Prostate gland (tissue), 2 donors: ENCODE results near the gene GAB1. TPM values are rescaled to one million over a fixed set of nuclear protein-coding genes. Genes with fewer than 3 reads are reported as not detected.

Experiments used
- DNase-seq: peaks from one replicate; pipeline ENCODE4 v3.0.0-alpha.2; 2019; ENCODE audit warnings: low spot score
- H3K27ac ChIP-seq, 2 donors: fragments of 200-600 bp; sonication (generic); 2 replicates each; pipeline ENCODE4 v1.5.1; 2017 to 2019
- H3K27me3 ChIP-seq: fragments of 200-600 bp; sonication (generic); replicated peaks from 2 replicates; pipeline ENCODE4 v1.5.1; 2019; ENCODE audit not compliant: insufficient read depth
- H3K36me3 ChIP-seq, 2 donors: fragments of 200-600 bp; sonication (generic); 1 replicate in 1 of 2; 2 replicates in 1 of 2; pipeline versions ENCODE4 v1.5.1 to v1.8.1; 2017 to 2019
- H3K4me1 ChIP-seq: fragments of 200-600 bp; sonication (generic); replicated peaks from 2 replicates; pipeline ENCODE4 v1.5.1; 2019
- H3K4me3 ChIP-seq, 2 donors: fragments of 200-600 bp; sonication (generic); 2 replicates each; pipeline ENCODE4 v1.5.1; 2017 to 2019
- H3K9me3 ChIP-seq: fragments of 200-600 bp; sonication (generic); 2 replicates; pipeline ENCODE4 v1.5.1; 2017
- POLR2A ChIP-seq: fragments of 450-650 bp; IDR thresholded peaks from one replicate; pipeline ENCODE4 v1.6.1; 2016; ENCODE audit warnings: antibody characterized with exemption, mild to moderate bottlenecking
- POLR2AphosphoS5 ChIP-seq: sonication (generic); formaldehyde crosslinking; IDR thresholded peaks from one replicate; pipeline ENCODE4 v1.6.1; 2017; ENCODE audit warnings: antibody characterized with exemption
- WGBS: methylation state at CpG from one replicate; pipeline ENCODE4 v1.1.5; 2018; 5-methylcytosine and 5-hydroxymethylcytosine counted together
- intact Hi-C: fragments of 100-400 bp; cut with DNase I; formaldehyde crosslinking; loops from one replicate; pipeline ENCODE4 v1.14.2; 2022
- total RNA-seq, 2 donors: library from RNA; depleted of rRNA; stranded (reverse); fragments of >200 nt; gene quantifications; one replicate each; pipeline ENCODE4 v1.1.0, GENCODE V29; 2016
- TF ChIP-seq, protein P1 (sequence below), 4 experiments: fragments of 200-600 bp in 2 of 4; fragments of 450-650 bp in 2 of 4; sonication (generic) in 2 of 4; IDR thresholded peaks; 1 replicate in 3 of 4; 2 replicates in 1 of 4; pipeline ENCODE4 v1.5.1; 2016 to 2019; ENCODE audit warnings: antibody characterized with exemption in 4 of 4, mild to moderate bottlenecking in 2 of 4, moderate library complexity in 2 of 4

The GAB1 gene
- total RNA-seq, 2 donors from 2014 or later, result 13.7 to 61.1 TPM

- Histone ChIP-seq H3K36me3 (no peaks in the 10 kb centered on the region), H3K9me3 (no peaks in the 10 kb centered on the region), H3K27me3 (no peaks in the 10 kb centered on the region), H3K27ac (no peak overlapping the region), H3K4me3 (no peak overlapping the region), H3K4me1 (no peaks in the 10 kb centered on the region)
- 93% methylated on average over 10 of the region's 10 CpGs for WGBS
- no peak for TF ChIP-seq POLR2A
- TF ChIP-seq, protein P1, sequence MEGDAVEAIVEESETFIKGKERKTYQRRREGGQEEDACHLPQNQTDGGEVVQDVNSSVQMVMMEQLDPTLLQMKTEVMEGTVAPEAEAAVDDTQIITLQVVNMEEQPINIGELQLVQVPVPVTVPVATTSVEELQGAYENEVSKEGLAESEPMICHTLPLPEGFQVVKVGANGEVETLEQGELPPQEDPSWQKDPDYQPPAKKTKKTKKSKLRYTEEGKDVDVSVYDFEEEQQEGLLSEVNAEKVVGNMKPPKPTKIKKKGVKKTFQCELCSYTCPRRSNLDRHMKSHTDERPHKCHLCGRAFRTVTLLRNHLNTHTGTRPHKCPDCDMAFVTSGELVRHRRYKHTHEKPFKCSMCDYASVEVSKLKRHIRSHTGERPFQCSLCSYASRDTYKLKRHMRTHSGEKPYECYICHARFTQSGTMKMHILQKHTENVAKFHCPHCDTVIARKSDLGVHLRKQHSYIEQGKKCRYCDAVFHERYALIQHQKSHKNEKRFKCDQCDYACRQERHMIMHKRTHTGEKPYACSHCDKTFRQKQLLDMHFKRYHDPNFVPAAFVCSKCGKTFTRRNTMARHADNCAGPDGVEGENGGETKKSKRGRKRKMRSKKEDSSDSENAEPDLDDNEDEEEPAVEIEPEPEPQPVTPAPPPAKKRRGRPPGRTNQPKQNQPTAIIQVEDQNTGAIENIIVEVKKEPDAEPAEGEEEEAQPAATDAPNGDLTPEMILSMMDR (IDR thresholded peaks at IDR 0.05), result no peak
- no peak for TF ChIP-seq POLR2AphosphoS5
- no peak for DNase-seq
- intact Hi-C loops, result no loop called here
Observed at GRCh38 chr4:143431526-143432257, 95.0 kb downstream of the GAB1 start.

DNA sequence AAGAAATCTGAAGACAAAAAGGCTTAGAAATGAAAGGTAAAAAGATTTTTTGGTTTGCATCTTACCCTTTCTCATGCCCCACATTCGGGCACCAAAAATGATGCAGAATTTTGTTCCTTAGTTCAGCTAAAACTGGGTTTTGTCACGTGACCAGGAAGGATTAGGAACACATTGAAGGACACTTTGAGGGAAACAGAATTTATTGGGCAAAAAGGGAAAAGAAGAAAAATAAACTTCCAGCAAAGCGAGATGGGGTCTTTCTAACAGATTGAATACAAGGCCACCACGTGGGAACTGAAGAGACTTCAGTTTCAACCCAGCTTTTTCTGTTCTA, 95.5 kb downstream of the GAB1 start:
- H3K27me3 ChIP-seq, result no peaks in the 10 kb centered on the region
- no peaks in the 10 kb centered on the region for H3K4me1 ChIP-seq
- intact Hi-C loops, result no loop called here
- no peaks in the 10 kb centered on the region for H3K9me3 ChIP-seq
- H3K4me3 ChIP-seq, result no peak overlapping the region
- no peak overlapping the region for H3K27ac ChIP-seq
- no peaks in the 10 kb centered on the region for H3K36me3 ChIP-seq
- 95% methylated on average over 4 of the region's 4 CpGs for WGBS
- no peak for DNase-seq
- no peak for TF ChIP-seq POLR2AphosphoS5
- TF ChIP-seq, protein P1 (IDR thresholded peaks at IDR 0.05), result no peak
- no peak for TF ChIP-seq POLR2A

- Histone ChIP-seq H3K27ac (no peak overlapping the region), H3K4me1 (no peaks in the 10 kb centered on the region), H3K4me3 (no peak overlapping the region), H3K9me3 (no peaks in the 10 kb centered on the region), H3K36me3 (no peaks in the 10 kb centered on the region), H3K27me3 (no peaks in the 10 kb centered on the region)
- WGBS, result 67% methylated on average over 2 of the region's 2 CpGs
- DNase-seq, result no peak
- TF ChIP-seq POLR2A (no peak), POLR2AphosphoS5 (no peak)
- TF ChIP-seq, protein P1 (IDR thresholded peaks at IDR 0.05), result no peak
- intact Hi-C loops, result no loop called here
Observed at GRCh38 chr4:143433231-143433630, 96.6 kb downstream of the GAB1 start.

DNA sequence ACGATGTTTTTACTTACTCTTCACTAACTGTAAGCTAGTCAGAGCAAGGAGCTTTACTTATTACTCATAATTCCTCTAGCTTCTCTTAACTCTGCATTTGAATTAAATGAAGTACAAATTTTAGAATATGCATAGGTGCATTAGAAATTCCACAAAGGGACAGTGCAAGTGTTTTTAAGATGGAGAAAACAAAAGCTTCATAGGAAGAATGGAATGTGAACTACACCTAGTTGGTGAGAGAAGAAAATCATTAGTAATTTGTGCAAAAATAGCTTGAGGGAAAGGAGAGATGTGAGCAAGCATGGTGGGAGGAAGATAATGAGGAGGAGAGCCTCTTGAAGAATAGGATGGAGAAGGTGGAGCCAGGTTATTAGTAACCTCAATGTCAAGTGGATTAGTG, 99.3 kb downstream of the GAB1 start:
- no peak for TF ChIP-seq POLR2A
- TF ChIP-seq, protein P1 (IDR thresholded peaks at IDR 0.05), result no peak
- no peak for TF ChIP-seq POLR2AphosphoS5
- intact Hi-C loops, result no loop called here
- no peak for DNase-seq
- Histone ChIP-seq H3K27ac (no peak overlapping the region), H3K36me3 (no peaks in the 10 kb centered on the region), H3K9me3 (no peaks in the 10 kb centered on the region), H3K4me3 (no peak overlapping the region), H3K4me1 (no peaks in the 10 kb centered on the region), H3K27me3 (no peaks in the 10 kb centered on the region)
- 63% methylated on average over 1 of the region's 1 CpG for WGBS

DNA sequence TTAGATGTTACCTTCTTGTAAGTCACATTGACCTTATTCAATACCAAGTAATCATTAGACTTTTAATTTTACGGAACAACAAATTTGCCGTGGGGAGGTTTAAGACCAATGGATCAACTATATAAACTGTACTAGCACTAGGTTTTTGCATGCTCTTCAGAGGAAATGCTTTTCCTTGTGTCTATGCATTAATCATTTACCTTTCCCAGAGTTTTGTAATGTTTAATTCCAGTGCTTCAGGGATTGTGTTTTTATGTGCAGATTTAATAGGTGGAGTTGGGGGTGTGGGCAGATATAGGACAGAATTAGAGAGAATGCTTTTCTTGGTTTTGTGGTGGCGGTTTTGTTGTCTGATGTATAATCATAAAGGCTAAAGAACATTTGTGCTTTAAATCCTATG, 100.8 kb downstream of the GAB1 start:
- WGBS, result 74% methylated on average over 3 of the region's 3 CpGs
- H3K4me1 ChIP-seq, result no peaks in the 10 kb centered on the region
- no peaks in the 10 kb centered on the region for H3K36me3 ChIP-seq

More for the DNA sequence above, 100.8 kb downstream of the GAB1 start:
- intact Hi-C loops, result no loop called here
- H3K4me3 ChIP-seq, result no peak overlapping the region
- no peak overlapping the region for H3K27ac ChIP-seq
- no peaks in the 10 kb centered on the region for H3K9me3 ChIP-seq
- H3K27me3 ChIP-seq, result no peaks in the 10 kb centered on the region
- DNase-seq, result no peak
- TF ChIP-seq POLR2A (no peak), POLR2AphosphoS5 (no peak)
